HepG2 (cell line): Measurements from ENCODE around the gene TRDMT1. TPM values are rescaled to one million over a fixed set of nuclear protein-coding genes. Genes with fewer than 3 reads are reported as not detected.

Experiments
- ATAC-seq: fragments of 200-7000 bp; cut with Tn5 transposase; 3 replicates; pipeline ENCODE4 v1.9.1; 2020; ENCODE audit warnings: mild to moderate bottlenecking, moderate library complexity
- BruUV-seq: library from RNA; stranded (reverse); fragments of 400-500 nt; replicated peaks from 2 replicates; lab custom pipeline; 2021; lab: Mats Ljungman, UMichigan
- CTCF ChIA-PET: fragments of 300-600 bp; formaldehyde crosslinking; extraction: SDS; loops from one replicate; lab custom pipeline; 2021; ENCODE audit warnings: low total read pairs, inconsistent platforms, low intra/inter-chr PET ratio; lab: Yijun Ruan, JAX
- POLR2A ChIA-PET: fragments of 350-600 bp; sonication (Branson Sonifier 250); formaldehyde crosslinking; loops from one replicate; lab custom pipeline; 2020; ENCODE audit warnings: antibody characterized with exemption, inconsistent platforms; lab: Yijun Ruan, JAX
- DNase-seq: peaks from one replicate; pipeline ENCODE4 v3.0.0-alpha.2; 2015; ENCODE audit warnings: low spot score
- FAIRE-seq: peaks from 3 replicates; lab custom pipeline; 2011; peaks lifted over from hg19 to GRCh38; lab: Jason Lieb, UNC
- H2AFZ ChIP-seq: one replicate; pipeline ENCODE4 v1.6.1; 2011; ENCODE audit warnings: low read length, inconsistent platforms
- H3K27ac ChIP-seq: fragments of 300-600 bp; 3 replicates; pipeline ENCODE4 v1.8.0; 2011; ENCODE audit warnings: mixed run types, mild to moderate bottlenecking, mixed read lengths, low read length, inconsistent platforms; ENCODE audit not compliant: insufficient read depth; ENCODE audit errors: extremely low read length
- H3K27me3 ChIP-seq, 2 experiments: fragments of 200-600 bp in 1 of 2; 2 replicates in 1 of 2; 3 replicates in 1 of 2; pipeline versions ENCODE4 v1.6.0 to v1.8.0; 2011; ENCODE audit warnings: low read length in 2 of 2, mild to moderate bottlenecking in 2 of 2, moderate library complexity in 2 of 2, inconsistent platforms in 1 of 2; ENCODE audit not compliant: insufficient read depth in 2 of 2, control insufficient read depth in 1 of 2
- H3K36me3 ChIP-seq, 2 experiments: fragments of 200-600 bp in 1 of 2; replicated peaks in 1 of 2; 2 replicates in 1 of 2; 3 replicates in 1 of 2; pipeline versions ENCODE4 v1.5.1 to v1.8.0; 2011; ENCODE audit warnings: low read length in 2 of 2, inconsistent platforms in 1 of 2; ENCODE audit not compliant: insufficient read depth in 2 of 2, control insufficient read depth in 1 of 2
- H3K4me1 ChIP-seq: 2 replicates; pipeline ENCODE4 v1.5.1; 2012; ENCODE audit warnings: low read length, inconsistent platforms; ENCODE audit not compliant: insufficient read depth
- H3K4me2 ChIP-seq: 2 replicates; pipeline ENCODE4 v1.6.0; 2011; ENCODE audit warnings: low read depth, low read length, inconsistent platforms
- H3K4me3 ChIP-seq, 3 experiments: fragments of 200-600 bp in 1 of 3; sonication (generic), shearing (Covaris generic) in 1 of 3; replicated peaks in 1 of 3; 2 replicates each; pipeline ENCODE4 v1.5.1; 2011 to 2016; ENCODE audit warnings: low read length in 3 of 3, inconsistent platforms in 2 of 3, low read depth in 2 of 3, mild to moderate bottlenecking in 2 of 3, control low read depth in 1 of 3, mixed read lengths in 1 of 3; ENCODE audit not compliant: insufficient read depth in 1 of 3
- H3K79me2 ChIP-seq: one replicate; pipeline ENCODE4 v1.6.1; 2011; ENCODE audit warnings: low read length, inconsistent platforms; ENCODE audit not compliant: insufficient read depth
- H3K9ac ChIP-seq: 2 replicates; pipeline ENCODE4 v1.6.0; 2011; ENCODE audit warnings: mild to moderate bottlenecking, low read depth, low read length, inconsistent platforms; ENCODE audit not compliant: insufficient read depth
- H3K9me3 ChIP-seq: 2 replicates; pipeline ENCODE4 v1.5.1; 2012; ENCODE audit warnings: mild to moderate bottlenecking, low read length
- H4K20me1 ChIP-seq: 2 replicates; pipeline ENCODE4 v1.6.0; 2011; ENCODE audit warnings: inconsistent platforms, mild to moderate bottlenecking, low read length, moderate library complexity; ENCODE audit not compliant: insufficient read depth
- ASH2L ChIP-seq: fragments of 300-600, 200-600 bp; sonication (generic); IDR thresholded peaks from 2 replicates; pipeline ENCODE4 v1.7.0; 2017; ENCODE audit warnings: low read depth, mild to moderate bottlenecking, moderate library complexity, mixed read lengths, low read length; ENCODE audit not compliant: insufficient read length
- ATF7 ChIP-seq, 2 experiments: fragments of 450-650 bp in 1 of 2; sonication (generic) in 1 of 2; formaldehyde crosslinking in 1 of 2; IDR thresholded peaks; 2 replicates each; pipeline versions ENCODE4 v1.4.0 to v1.6.1; 2016 to 2020; ENCODE audit warnings: antibody characterized with exemption in 1 of 2, mild to moderate bottlenecking in 1 of 2, missing genetic modification reagents in 1 of 2
- FOSL2 ChIP-seq: sonication (generic); formaldehyde crosslinking; IDR thresholded peaks from 2 replicates; pipeline ENCODE4 v1.4.0; 2020; ENCODE audit warnings: missing genetic modification reagents
- HMG20B ChIP-seq: conservative IDR thresholded peaks from 2 replicates; pipeline ENCODE4 v1.6.1; 2016; ENCODE audit warnings: missing genetic modification reagents, missing compliant biosample characterization
- JDP2 ChIP-seq: sonication (generic); formaldehyde crosslinking; IDR thresholded peaks from 2 replicates; pipeline ENCODE4 v1.8.1; 2022; ENCODE audit warnings: missing genetic modification reagents, borderline replicate concordance
- MEIS1 ChIP-seq: sonication (generic); formaldehyde crosslinking; IDR thresholded peaks from 2 replicates; pipeline ENCODE4 v1.9.0; 2021; ENCODE audit warnings: mild to moderate bottlenecking, missing genetic modification reagents, moderate library complexity, borderline replicate concordance
- SPEN ChIP-seq: sonication (generic); formaldehyde crosslinking; IDR thresholded peaks from 2 replicates; pipeline ENCODE4 v1.5.1; 2020; ENCODE audit warnings: low read depth, mild to moderate bottlenecking, missing genetic modification reagents
- ZBTB1 ChIP-seq: sonication (generic); formaldehyde crosslinking; IDR thresholded peaks from 2 replicates; pipeline ENCODE4 v1.4.0; 2020; ENCODE audit warnings: missing genetic modification reagents, borderline replicate concordance
- ZFP62 ChIP-seq: sonication (generic); formaldehyde crosslinking; IDR thresholded peaks from 2 replicates; pipeline ENCODE4 v1.4.0; 2020; ENCODE audit warnings: missing genetic modification reagents
- ZNF468 ChIP-seq: sonication (generic); formaldehyde crosslinking; IDR thresholded peaks from 2 replicates; pipeline ENCODE4 v1.8.0; 2022; ENCODE audit warnings: mild to moderate bottlenecking, moderate library complexity, missing genetic modification reagents
- ZNF747 ChIP-seq: sonication (generic); formaldehyde crosslinking; IDR thresholded peaks from 2 replicates; pipeline ENCODE4 v1.8.1; 2023; ENCODE audit warnings: missing genetic modification reagents, mild to moderate bottlenecking, borderline replicate concordance
- WGBS: methylation state at CpG from one replicate; pipeline ENCODE4 v1.1.6; 2017; ENCODE audit warnings: low lambda C conversion rate; 5-methylcytosine and 5-hydroxymethylcytosine counted together
- in situ Hi-C: cut with HindIII; loops from 2 replicates; pipeline ENCODE4 v1.10.0; 2017; ENCODE audit warnings: low pct_unique_long_range_greater_than_20kb; ENCODE audit not compliant: extremely low pct_ligation_motif_present
- intact Hi-C: fragments of 100-400 bp; cut with micrococcal nuclease; formaldehyde crosslinking; loops from one replicate; pipeline ENCODE4 v1.10.0; 2022; ENCODE audit not compliant: unreplicated experiment
- polyA plus RNA-seq, 8 experiments: library from polyadenylated mRNA; depleted of rRNA in 3 of 8; stranded (reverse) in 7 of 8; unstranded in 1 of 8; fragments of >200 nt; fragmentation: Illumina TruSeq in 4 of 8; extraction: Trizol in 4 of 8; gene quantifications; 2 replicates each; pipeline versions ENCODE4 v1.2.1 to v1.2.3, GENCODE V29; 2011 to 2016; ENCODE audit warnings: low read depth in 4 of 8, missing spikeins in 1 of 8, mixed read lengths in 1 of 8; ENCODE audit not compliant: insufficient read depth in 1 of 8
- total RNA-seq, 5 experiments: library from RNA; depleted of rRNA; stranded (reverse); fragments of >200 nt; fragmentation: Illumina TruSeq; extraction: Trizol; gene quantifications; 2 replicates each; pipeline ENCODE4 v1.2.3, GENCODE V29; 2016; ENCODE audit warnings: low read depth in 1 of 5
- TF ChIP-seq, protein P1 (sequence below), 2 experiments: fragments of 450-650 bp in 1 of 2; sonication (generic) in 1 of 2; formaldehyde crosslinking in 1 of 2; IDR thresholded peaks; 2 replicates each; pipeline versions ENCODE4 v1.6.1 to v1.8.0; 2016 to 2022; ENCODE audit warnings: antibody characterized with exemption in 1 of 2, mild to moderate bottlenecking in 1 of 2, missing genetic modification reagents in 1 of 2
- TF ChIP-seq, protein P2 (sequence below): sonication (generic); formaldehyde crosslinking; IDR thresholded peaks from 2 replicates; pipeline ENCODE4 v1.4.0; 2020; ENCODE audit warnings: mild to moderate bottlenecking, missing genetic modification reagents

TRDMT1 gene
- total and polyA plus RNA-seq, 2 of the 13 experiments (the other 11 are each of a cell fraction or from before 2014, with no cell fraction given), result 2.0 to 3.0 TPM

DNA sequence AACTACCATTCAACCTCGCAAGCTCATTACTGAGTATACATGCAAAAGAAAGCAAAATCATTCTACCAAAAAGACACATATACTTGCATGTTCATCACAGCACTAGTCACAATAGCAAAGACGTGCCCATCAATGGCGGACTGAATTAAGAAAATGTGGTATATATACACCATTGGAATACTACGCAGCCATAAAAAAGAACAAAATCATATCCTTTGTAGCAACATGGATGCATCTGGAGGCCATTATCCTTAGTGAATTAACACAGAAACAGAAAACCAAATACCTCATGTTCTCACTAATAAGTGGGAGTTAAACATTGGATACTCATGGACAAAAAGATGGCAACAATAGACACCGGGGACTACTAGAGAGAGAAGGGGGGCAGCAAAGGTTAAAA lies 6.4 kb downstream of the TRDMT1 start:
- BruUV-seq, result no TSS peak
- CTCF ChIA-PET, result no interaction called here

More for the DNA sequence above, 6.4 kb downstream of the TRDMT1 start:
- peaks cover 11% of the 10 kb centered on the region for H3K4me1 ChIP-seq
- no peak overlapping the region for H3K27ac ChIP-seq
- no peaks in the 10 kb centered on the region for H3K79me2 ChIP-seq
- POLR2A ChIA-PET, result no interaction called here
- no peaks in the 10 kb centered on the region for H3K9me3 ChIP-seq
- H3K36me3 ChIP-seq, result no peaks in the 10 kb centered on the region
- H3K9ac ChIP-seq, result no peak overlapping the region
- DNase-seq (no peak), ATAC-seq (no peak), FAIRE-seq (no peak)
- in situ Hi-C loops (no loop called here), intact Hi-C loops (no loop called here)
- no peaks in the 10 kb centered on the region for H4K20me1 ChIP-seq
- H3K4me3 ChIP-seq, result no peak overlapping the region
- WGBS, result 65% methylated on average over 5 of the region's 5 CpGs
- TF ChIP-seq ZNF468 (CRISPR knock-in tag), result no peak
- TF ChIP-seq ZBTB1 (CRISPR knock-in tag), result no peak
- TF ChIP-seq HMG20B, result no peak
- TF ChIP-seq ZFP62 (CRISPR knock-in tag), result no peak
- no peak for TF ChIP-seq FOSL2
- TF ChIP-seq JDP2 (CRISPR knock-in tag), result no peak
- TF ChIP-seq SPEN (CRISPR knock-in tag), result no peak
- TF ChIP-seq, protein P1, sequence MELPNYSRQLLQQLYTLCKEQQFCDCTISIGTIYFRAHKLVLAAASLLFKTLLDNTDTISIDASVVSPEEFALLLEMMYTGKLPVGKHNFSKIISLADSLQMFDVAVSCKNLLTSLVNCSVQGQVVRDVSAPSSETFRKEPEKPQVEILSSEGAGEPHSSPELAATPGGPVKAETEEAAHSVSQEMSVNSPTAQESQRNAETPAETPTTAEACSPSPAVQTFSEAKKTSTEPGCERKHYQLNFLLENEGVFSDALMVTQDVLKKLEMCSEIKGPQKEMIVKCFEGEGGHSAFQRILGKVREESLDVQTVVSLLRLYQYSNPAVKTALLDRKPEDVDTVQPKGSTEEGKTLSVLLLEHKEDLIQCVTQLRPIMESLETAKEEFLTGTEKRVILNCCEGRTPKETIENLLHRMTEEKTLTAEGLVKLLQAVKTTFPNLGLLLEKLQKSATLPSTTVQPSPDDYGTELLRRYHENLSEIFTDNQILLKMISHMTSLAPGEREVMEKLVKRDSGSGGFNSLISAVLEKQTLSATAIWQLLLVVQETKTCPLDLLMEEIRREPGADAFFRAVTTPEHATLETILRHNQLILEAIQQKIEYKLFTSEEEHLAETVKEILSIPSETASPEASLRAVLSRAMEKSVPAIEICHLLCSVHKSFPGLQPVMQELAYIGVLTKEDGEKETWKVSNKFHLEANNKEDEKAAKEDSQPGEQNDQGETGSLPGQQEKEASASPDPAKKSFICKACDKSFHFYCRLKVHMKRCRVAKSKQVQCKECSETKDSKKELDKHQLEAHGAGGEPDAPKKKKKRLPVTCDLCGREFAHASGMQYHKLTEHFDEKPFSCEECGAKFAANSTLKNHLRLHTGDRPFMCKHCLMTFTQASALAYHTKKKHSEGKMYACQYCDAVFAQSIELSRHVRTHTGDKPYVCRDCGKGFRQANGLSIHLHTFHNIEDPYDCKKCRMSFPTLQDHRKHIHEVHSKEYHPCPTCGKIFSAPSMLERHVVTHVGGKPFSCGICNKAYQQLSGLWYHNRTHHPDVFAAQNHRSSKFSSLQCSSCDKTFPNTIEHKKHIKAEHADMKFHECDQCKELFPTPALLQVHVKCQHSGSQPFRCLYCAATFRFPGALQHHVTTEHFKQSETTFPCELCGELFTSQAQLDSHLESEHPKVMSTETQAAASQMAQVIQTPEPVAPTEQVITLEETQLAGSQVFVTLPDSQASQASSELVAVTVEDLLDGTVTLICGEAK (IDR thresholded peaks at IDR 0.05), result no peak
- TF ChIP-seq, protein P1 (CRISPR knock-in tag; IDR thresholded peaks at IDR 0.05), result no peak
- TF ChIP-seq MEIS1 (CRISPR knock-in tag), result no peak
- TF ChIP-seq, protein P2, sequence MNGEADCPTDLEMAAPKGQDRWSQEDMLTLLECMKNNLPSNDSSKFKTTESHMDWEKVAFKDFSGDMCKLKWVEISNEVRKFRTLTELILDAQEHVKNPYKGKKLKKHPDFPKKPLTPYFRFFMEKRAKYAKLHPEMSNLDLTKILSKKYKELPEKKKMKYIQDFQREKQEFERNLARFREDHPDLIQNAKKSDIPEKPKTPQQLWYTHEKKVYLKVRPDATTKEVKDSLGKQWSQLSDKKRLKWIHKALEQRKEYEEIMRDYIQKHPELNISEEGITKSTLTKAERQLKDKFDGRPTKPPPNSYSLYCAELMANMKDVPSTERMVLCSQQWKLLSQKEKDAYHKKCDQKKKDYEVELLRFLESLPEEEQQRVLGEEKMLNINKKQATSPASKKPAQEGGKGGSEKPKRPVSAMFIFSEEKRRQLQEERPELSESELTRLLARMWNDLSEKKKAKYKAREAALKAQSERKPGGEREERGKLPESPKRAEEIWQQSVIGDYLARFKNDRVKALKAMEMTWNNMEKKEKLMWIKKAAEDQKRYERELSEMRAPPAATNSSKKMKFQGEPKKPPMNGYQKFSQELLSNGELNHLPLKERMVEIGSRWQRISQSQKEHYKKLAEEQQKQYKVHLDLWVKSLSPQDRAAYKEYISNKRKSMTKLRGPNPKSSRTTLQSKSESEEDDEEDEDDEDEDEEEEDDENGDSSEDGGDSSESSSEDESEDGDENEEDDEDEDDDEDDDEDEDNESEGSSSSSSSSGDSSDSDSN (CRISPR knock-in tag), result no peak
- no peak for TF ChIP-seq ASH2L
- TF ChIP-seq ZNF747 (CRISPR knock-in tag), result no peak
- TF ChIP-seq ATF7 (IDR thresholded peaks at IDR 0.05), result no peak
- TF ChIP-seq ATF7 (CRISPR knock-in tag; IDR thresholded peaks at IDR 0.05), result no peak
- no peak overlapping the region for H2AFZ ChIP-seq
- H3K27me3 ChIP-seq, result no peaks in the 10 kb centered on the region
- H3K4me2 ChIP-seq, result no peak overlapping the region
